ENCODE results near the gene TMEM134. TPM values are rescaled to one million over a fixed set of nuclear protein-coding genes. Genes with fewer than 3 reads are reported as not detected.
A peak's percentile ranks its signal among the peaks of the same experiment; 100 is the strongest.

TMEM134 gene
- total and polyA plus RNA-seq, 9 of the 15 experiments (the other 6 are each of a cell fraction or from before 2014, with no cell fraction given), result 0.63 to 48.4 (median 10.7) TPM

GRCh38 chr11:67468759-67469507 is at the start of gene TMEM134 (continued):
- TF ChIP-seq NR4A1 (CRISPR knock-in tag; IDR thresholded peaks at IDR 0.05), result no peak
- no peak for TF ChIP-seq NR4A1 (tag; IDR thresholded peaks at IDR 0.05)
- 0 out of 2 replicates have a peak, but pooled peaks have one; percentile 18 for TF ChIP-seq RNF2 (IDR thresholded peaks at IDR 0.05)
- no peak for TF ChIP-seq KAT2B (IDR thresholded peaks at IDR 0.05; ENCODE audit: low read depth, low read length)
- TF ChIP-seq NR1H2 (CRISPR knock-in tag; IDR thresholded peaks at IDR 0.05), result 0 out of 2 replicates have a peak, but pooled peaks have one; percentile 3
- peak; percentile 83 for TF ChIP-seq PHF20 (IDR thresholded peaks at IDR 0.05; ENCODE audit: partially characterized antibody)
- no peak; the same call in 1 of the 2 replicates for TF ChIP-seq SIN3B (IDR thresholded peaks at IDR 0.05; ENCODE audit: low read depth)
- no peak for TF ChIP-seq ZNF239 (CRISPR knock-in tag; IDR thresholded peaks at IDR 0.05)
- peak; percentile 66 for TF ChIP-seq USF1 (CRISPR knock-in tag; IDR thresholded peaks at IDR 0.05)
- TF ChIP-seq DPF2 (IDR thresholded peaks at IDR 0.05), result no peak
- TF ChIP-seq ZNF280A (IDR thresholded peaks at IDR 0.05; ENCODE audit: low read depth, partially characterized antibody), result no peak
- TF ChIP-seq TFAM (CRISPR knock-in tag; conservative IDR thresholded peaks at IDR 0.05), result no peak
- TF ChIP-seq ZNF699 (CRISPR knock-in tag; IDR thresholded peaks at IDR 0.05; ENCODE audit: insufficient replicate concordance), result no peak
- TF ChIP-seq TCF7 (IDR thresholded peaks at IDR 0.05; ENCODE audit: borderline replicate concordance), result no peak
- TF ChIP-seq HNRNPUL1 (IDR thresholded peaks at IDR 0.05; ENCODE audit: low read length), result no peak
- no peak for TF ChIP-seq ASH1L (IDR thresholded peaks at IDR 0.05; ENCODE audit: borderline replicate concordance, low read depth, partially characterized antibody)
- TF ChIP-seq TCF3 (CRISPR knock-in tag; IDR thresholded peaks at IDR 0.05), result no peak
- no peak for TF ChIP-seq E4F1 (CRISPR knock-in tag; IDR thresholded peaks at IDR 0.05; ENCODE audit: borderline replicate concordance)
- TF ChIP-seq ETS2 (tag; IDR thresholded peaks at IDR 0.05; ENCODE audit: borderline replicate concordance, poor library complexity, severe bottlenecking), result no peak
- no peak for TF ChIP-seq ZNF143 (CRISPR knock-in tag; IDR thresholded peaks at IDR 0.05)
- TF ChIP-seq NR2C1 (IDR thresholded peaks at IDR 0.05), result no peak
- TF ChIP-seq NR2C1 (tag; IDR thresholded peaks at IDR 0.05), result no peak
- TF ChIP-seq CCNT2 (IDR thresholded peaks at IDR 0.05; ENCODE audit: borderline replicate concordance, extremely low read depth, insufficient read length, low read depth, low read length), result peak; percentile 66
- no peak for TF ChIP-seq ZNF589 (CRISPR knock-in tag; IDR thresholded peaks at IDR 0.05; ENCODE audit: low read depth)
- no peak for TF ChIP-seq PTBP1 (IDR thresholded peaks at IDR 0.05; ENCODE audit: low read depth, low read length)

All from K562 (cell line).